Stimulated activated CD8-positive, alpha-beta memory T cell treated with anti-CD3 and anti-CD28 coated beads, Interleukin-7, amount 100 ng/mL, for 48 hours (primary cell): ENCODE measurements around the gene SEMA3C.

Source experiments
- DNase-seq, 2 donors: peaks; one replicate each; pipeline ENCODE4 v3.0.0-alpha.2; 2020; ENCODE audit warnings: low read depth in 1 of 2; ENCODE audit errors: extremely low read depth in 1 of 2

Gene SEMA3C

GRCh38 chr7:80890426-80891258, 28.2 kb downstream of the SEMA3C start:
- DNase-seq = no peak

- no peak for DNase-seq
These were observed 29.3 kb downstream of the SEMA3C start for GRCh38 chr7:80889525-80889924.

GRCh38 chr7:80885757-80886156, 33.1 kb downstream of the SEMA3C start:
- DNase-seq = no peak

GRCh38 chr7:80884511-80885195, 34.2 kb downstream of the SEMA3C start:
- DNase-seq = no peak

GRCh38 chr7:80883154-80884025, 35.5 kb downstream of the SEMA3C start:
- no peak for DNase-seq

- no peak for DNase-seq
These were observed 36.5 kb downstream of the SEMA3C start for GRCh38 chr7:80882213-80882801.

GRCh38 chr7:80881351-80881900, 37.4 kb downstream of the SEMA3C start:
- no peak for DNase-seq

- no peak for DNase-seq
These were observed 39.0 kb downstream of the SEMA3C start for GRCh38 chr7:80879849-80880248.

GRCh38 chr7:80876894-80877414, 41.9 kb downstream of the SEMA3C start:
- no peak for DNase-seq

- DNase-seq = no peak
These were observed 43.2 kb downstream of the SEMA3C start for GRCh38 chr7:80875537-80876120.

- DNase-seq = no peak
These were observed 45.7 kb downstream of the SEMA3C start for GRCh38 chr7:80873140-80873539.

- no peak for DNase-seq
These were observed 47.6 kb downstream of the SEMA3C start for GRCh38 chr7:80871228-80871627.

GRCh38 chr7:80870813-80871212, 48.0 kb downstream of the SEMA3C start:
- DNase-seq = no peak

GRCh38 chr7:80869821-80870751, 48.8 kb downstream of the SEMA3C start:
- no peak for DNase-seq

GRCh38 chr7:80869106-80869784, 49.6 kb downstream of the SEMA3C start:
- no peak for DNase-seq

- no peak for DNase-seq
These were observed 50.3 kb downstream of the SEMA3C start for GRCh38 chr7:80868566-80868965.

GRCh38 chr7:80860554-80860953, 58.3 kb downstream of the SEMA3C start:
- DNase-seq = no peak

GRCh38 chr7:80859272-80859970, 59.4 kb downstream of the SEMA3C start:
- DNase-seq = no peak
